Ectodermal cell (in vitro differentiated cells): ENCODE data around the gene RPS21.

Source experiments
- H3K27ac ChIP-seq: 2 replicates; pipeline ENCODE4 v1.7.0; 2013; ENCODE audit warnings: mild to moderate bottlenecking, low read depth, low read length; ENCODE audit not compliant: insufficient read depth, poor library complexity, severe bottlenecking
- H3K27me3 ChIP-seq: 2 replicates; pipeline ENCODE4 v1.7.0; 2013; ENCODE audit warnings: mild to moderate bottlenecking, low read length; ENCODE audit not compliant: insufficient read depth, control insufficient read depth, poor library complexity, severe bottlenecking
- H3K36me3 ChIP-seq: one replicate; pipeline ENCODE4 v1.7.0; 2013; ENCODE audit warnings: low read length; ENCODE audit not compliant: control insufficient read depth, insufficient read depth
- H3K4me1 ChIP-seq: one replicate; pipeline ENCODE4 v1.7.0; 2013; ENCODE audit warnings: low read length; ENCODE audit not compliant: control insufficient read depth, insufficient read depth
- H3K4me3 ChIP-seq: 2 replicates; pipeline ENCODE4 v1.7.0; 2013; ENCODE audit warnings: low read depth, low read length, control low read depth; ENCODE audit not compliant: insufficient read depth
- H3K9me3 ChIP-seq: 2 replicates; pipeline ENCODE4 v1.7.0; 2013; ENCODE audit warnings: mild to moderate bottlenecking, low read length, moderate library complexity; ENCODE audit not compliant: control insufficient read depth
- WGBS, 2 experiments: methylation state at CpG; one replicate each; pipeline ENCODE4 v1.1.7; 2013; ENCODE audit warnings: missing lambda C conversion rate in 2 of 2; 5-methylcytosine and 5-hydroxymethylcytosine counted together

The RPS21 gene

GRCh38 chr20:62354031-62354808 lies 32.7 kb upstream of the RPS21 start:
- no peaks in the 10 kb centered on the region for H3K9me3 ChIP-seq
- WGBS, 2 experiments = 75 to 76% methylated on average over 14 of the region's 14 CpGs
- H3K4me3 ChIP-seq = no peak overlapping the region
- H3K27me3 ChIP-seq = no peaks in the 10 kb centered on the region
- peaks cover 11% of the 10 kb centered on the region for H3K36me3 ChIP-seq
- peaks cover 37% of the 10 kb centered on the region for H3K4me1 ChIP-seq
- H3K27ac ChIP-seq = no peak overlapping the region

- H3K27me3 ChIP-seq = no peaks in the 10 kb centered on the region
- 64 to 65% methylated on average over 16 of the region's 16 CpGs for WGBS, 2 experiments
- H3K4me1 ChIP-seq = peaks cover 44% of the 10 kb centered on the region
- H3K9me3 ChIP-seq = no peaks in the 10 kb centered on the region
- peaks cover 10% of the 10 kb centered on the region for H3K36me3 ChIP-seq
- no peak overlapping the region for H3K4me3 ChIP-seq
- H3K27ac ChIP-seq = no peak overlapping the region
These were observed 32.0 kb upstream of the RPS21 start for GRCh38 chr20:62354811-62355341.

GRCh38 chr20:62355516-62355877 lies 31.4 kb upstream of the RPS21 start:
- Histone ChIP-seq H3K9me3 (no peaks in the 10 kb centered on the region), H3K36me3 (peaks cover 5% of the 10 kb centered on the region), H3K27me3 (no peaks in the 10 kb centered on the region), H3K4me3 (no peak overlapping the region), H3K4me1 (peaks cover 44% of the 10 kb centered on the region), H3K27ac (no peak overlapping the region)
- WGBS, 2 experiments = 23 to 37% methylated on average over 11 of the region's 11 CpGs

- Histone ChIP-seq H3K9me3 (no peaks in the 10 kb centered on the region), H3K27ac (no peak overlapping the region), H3K4me3 (no peak overlapping the region), H3K27me3 (no peaks in the 10 kb centered on the region), H3K4me1 (peaks cover 48% of the 10 kb centered on the region), H3K36me3 (peaks cover 5% of the 10 kb centered on the region)
- WGBS, 2 experiments = 57 to 65% methylated on average over 29 of the region's 29 CpGs
These were observed 30.9 kb upstream of the RPS21 start for GRCh38 chr20:62355878-62356588.

GRCh38 chr20:62356589-62357186 lies 30.2 kb upstream of the RPS21 start:
- H3K4me3 ChIP-seq = no peak overlapping the region
- H3K27ac ChIP-seq = no peak overlapping the region
- H3K4me1 ChIP-seq = peaks cover 55% of the 10 kb centered on the region
- no peaks in the 10 kb centered on the region for H3K27me3 ChIP-seq
- H3K9me3 ChIP-seq = no peaks in the 10 kb centered on the region
- WGBS, 2 experiments = 81 to 83% methylated on average over 17 of the region's 17 CpGs
- H3K36me3 ChIP-seq = peaks cover 5% of the 10 kb centered on the region

GRCh38 chr20:62357187-62357667 lies 29.7 kb upstream of the RPS21 start:
- H3K4me3 ChIP-seq = no peak overlapping the region
- H3K9me3 ChIP-seq = no peaks in the 10 kb centered on the region
- H3K36me3 ChIP-seq = peaks cover 5% of the 10 kb centered on the region
- H3K4me1 ChIP-seq = peaks cover 60% of the 10 kb centered on the region
- no peak overlapping the region for H3K27ac ChIP-seq
- 89% methylated on average over 25 of the region's 25 CpGs for WGBS, 2 experiments
- H3K27me3 ChIP-seq = no peaks in the 10 kb centered on the region

GRCh38 chr20:62357681-62358080 lies 29.2 kb upstream of the RPS21 start:
- peaks cover 65% of the 10 kb centered on the region for H3K4me1 ChIP-seq
- H3K27ac ChIP-seq = no peak overlapping the region
- H3K36me3 ChIP-seq = peaks cover 3% of the 10 kb centered on the region
- WGBS, 2 experiments = 88% methylated on average over 7 of the region's 7 CpGs
- H3K27me3 ChIP-seq = no peaks in the 10 kb centered on the region
- H3K9me3 ChIP-seq = no peaks in the 10 kb centered on the region
- H3K4me3 ChIP-seq = no peak overlapping the region

- Histone ChIP-seq H3K27me3 (no peaks in the 10 kb centered on the region), H3K4me3 (no peak overlapping the region), H3K36me3 (no peaks in the 10 kb centered on the region), H3K9me3 (no peaks in the 10 kb centered on the region), H3K4me1 (peaks cover 72% of the 10 kb centered on the region), H3K27ac (no peak overlapping the region)
- 93 to 94% methylated on average over 24 of the region's 24 CpGs for WGBS, 2 experiments
These were observed 28.5 kb upstream of the RPS21 start for GRCh38 chr20:62358171-62359042.

GRCh38 chr20:62359043-62359490 lies 27.8 kb upstream of the RPS21 start:
- no peaks in the 10 kb centered on the region for H3K27me3 ChIP-seq
- H3K4me3 ChIP-seq = no peak overlapping the region
- peaks cover 79% of the 10 kb centered on the region for H3K4me1 ChIP-seq
- H3K9me3 ChIP-seq = no peaks in the 10 kb centered on the region
- 78 to 80% methylated on average over 16 of the region's 16 CpGs for WGBS, 2 experiments
- no peaks in the 10 kb centered on the region for H3K36me3 ChIP-seq
- no peak overlapping the region for H3K27ac ChIP-seq
